ENCODE results near the gene CCDC86.

CCDC86 gene, protein sequence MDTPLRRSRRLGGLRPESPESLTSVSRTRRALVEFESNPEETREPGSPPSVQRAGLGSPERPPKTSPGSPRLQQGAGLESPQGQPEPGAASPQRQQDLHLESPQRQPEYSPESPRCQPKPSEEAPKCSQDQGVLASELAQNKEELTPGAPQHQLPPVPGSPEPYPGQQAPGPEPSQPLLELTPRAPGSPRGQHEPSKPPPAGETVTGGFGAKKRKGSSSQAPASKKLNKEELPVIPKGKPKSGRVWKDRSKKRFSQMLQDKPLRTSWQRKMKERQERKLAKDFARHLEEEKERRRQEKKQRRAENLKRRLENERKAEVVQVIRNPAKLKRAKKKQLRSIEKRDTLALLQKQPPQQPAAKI

DNA sequence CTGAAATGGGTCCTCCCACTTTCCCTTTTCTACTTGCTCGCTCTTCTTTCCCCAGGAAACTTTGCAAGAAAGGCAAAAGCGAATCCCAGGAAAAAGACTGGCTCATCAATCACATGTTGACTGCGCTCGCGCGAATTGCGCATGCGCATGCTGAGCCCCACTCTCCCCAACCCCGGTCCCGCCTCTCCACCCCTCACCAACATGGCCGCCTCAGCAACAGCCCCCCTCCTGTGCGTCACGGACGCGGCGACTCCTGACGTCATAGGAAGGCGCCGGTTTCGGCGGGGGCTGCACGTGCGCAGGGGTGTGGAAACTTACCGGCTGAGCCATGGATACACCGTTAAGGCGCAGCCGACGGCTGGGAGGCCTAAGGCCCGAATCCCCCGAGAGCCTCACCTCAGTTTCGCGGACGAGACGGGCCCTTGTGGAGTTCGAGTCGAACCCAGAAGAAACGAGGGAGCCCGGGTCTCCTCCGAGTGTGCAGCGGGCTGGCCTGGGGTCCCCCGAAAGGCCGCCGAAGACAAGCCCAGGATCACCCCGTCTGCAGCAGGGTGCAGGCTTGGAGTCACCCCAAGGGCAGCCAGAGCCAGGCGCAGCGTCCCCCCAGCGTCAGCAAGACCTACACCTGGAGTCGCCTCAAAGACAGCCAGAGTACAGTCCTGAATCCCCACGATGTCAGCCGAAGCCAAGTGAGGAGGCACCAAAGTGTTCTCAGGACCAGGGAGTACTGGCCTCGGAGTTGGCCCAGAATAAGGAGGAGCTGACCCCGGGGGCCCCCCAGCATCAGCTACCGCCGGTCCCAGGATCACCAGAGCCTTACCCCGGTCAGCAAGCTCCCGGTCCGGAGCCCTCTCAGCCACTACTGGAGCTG is at the start of gene CCDC86:
Gene CCDC86 (plus strand): TSS at position 317 of the 871 bp plus-strand sequence. CDS start 12 bp downstream, at position 329.
- H3K4me3 Mint-ChIP-seq, result peak within 1 kb of the TSS; percentile 85
- H3K9me3 Mint-ChIP-seq, result no peaks in the 10 kb centered on the region
- peaks cover 27% of the 10 kb centered on the region for H3K36me3 Mint-ChIP-seq (ENCODE audit: low read depth)
- H3K27me3 Mint-ChIP-seq, result peaks cover 5% of the 10 kb centered on the region
- peaks cover 71% of the 10 kb centered on the region for H3K4me1 Mint-ChIP-seq (ENCODE audit: low read depth)
- intact Hi-C loops (cut with micrococcal nuclease), result no loop called here
- H3K27ac Mint-ChIP-seq, result peak within 1 kb of the TSS; percentile 87

DNA sequence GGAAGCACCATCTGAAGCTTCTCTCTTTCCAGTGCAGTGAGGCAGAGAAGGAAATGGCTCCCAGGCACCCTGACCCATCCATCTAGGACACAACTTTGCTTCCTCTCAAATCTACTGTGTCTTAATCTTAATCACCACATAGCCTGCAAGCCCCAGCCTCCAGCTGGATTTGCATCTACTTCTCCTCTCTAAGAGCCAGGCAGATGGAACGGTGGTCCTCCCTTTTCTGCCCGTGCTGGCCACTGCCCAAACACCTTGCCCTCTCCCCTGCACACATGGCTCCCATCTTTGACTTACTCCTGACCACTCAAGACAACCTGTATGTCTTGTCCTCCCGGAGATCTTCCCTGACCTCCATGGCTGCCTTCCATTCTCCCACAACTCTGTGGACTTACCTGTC is 49.4 kb upstream of the CCDC86 start:
- intact Hi-C loops (cut with micrococcal nuclease), result no loop called here
- no peaks in the 10 kb centered on the region for H3K9me3 Mint-ChIP-seq
- H3K36me3 Mint-ChIP-seq (ENCODE audit: low read depth), result no peaks in the 10 kb centered on the region
- H3K4me3 Mint-ChIP-seq, result no peak overlapping the region
- H3K27ac Mint-ChIP-seq, result no peak overlapping the region
- peaks cover 4% of the 10 kb centered on the region for H3K27me3 Mint-ChIP-seq
- H3K4me1 Mint-ChIP-seq (ENCODE audit: low read depth), result no peaks in the 10 kb centered on the region

DNA sequence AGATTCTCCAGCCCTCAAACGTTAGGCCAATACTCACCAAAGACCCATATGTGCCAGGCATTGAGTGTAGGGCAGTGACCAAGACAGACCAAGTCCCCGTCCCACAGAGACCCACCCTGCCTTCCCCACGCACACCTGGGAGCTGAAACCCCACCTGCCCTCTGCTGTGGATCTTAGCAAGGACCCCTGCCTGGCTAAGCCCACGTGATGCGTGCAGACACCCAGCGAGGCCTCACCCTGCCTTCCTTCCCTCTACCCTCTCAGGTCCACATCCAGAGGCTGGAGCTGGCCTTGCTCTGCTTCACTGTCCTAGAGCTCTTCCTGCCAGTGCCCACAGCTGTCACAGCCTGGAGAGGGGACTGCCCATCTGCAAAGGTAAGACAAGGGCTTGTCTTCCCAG is 46.6 kb upstream of the CCDC86 start:
- intact Hi-C loops (cut with micrococcal nuclease), result no loop called here
- Mint-ChIP-seq H3K4me3 (no peak overlapping the region), H3K27ac (no peak overlapping the region), H3K9me3 (no peaks in the 10 kb centered on the region), H3K36me3 (ENCODE audit: low read depth) (no peaks in the 10 kb centered on the region), H3K27me3 (peaks cover 11% of the 10 kb centered on the region), H3K4me1 (ENCODE audit: low read depth) (no peaks in the 10 kb centered on the region)

DNA sequence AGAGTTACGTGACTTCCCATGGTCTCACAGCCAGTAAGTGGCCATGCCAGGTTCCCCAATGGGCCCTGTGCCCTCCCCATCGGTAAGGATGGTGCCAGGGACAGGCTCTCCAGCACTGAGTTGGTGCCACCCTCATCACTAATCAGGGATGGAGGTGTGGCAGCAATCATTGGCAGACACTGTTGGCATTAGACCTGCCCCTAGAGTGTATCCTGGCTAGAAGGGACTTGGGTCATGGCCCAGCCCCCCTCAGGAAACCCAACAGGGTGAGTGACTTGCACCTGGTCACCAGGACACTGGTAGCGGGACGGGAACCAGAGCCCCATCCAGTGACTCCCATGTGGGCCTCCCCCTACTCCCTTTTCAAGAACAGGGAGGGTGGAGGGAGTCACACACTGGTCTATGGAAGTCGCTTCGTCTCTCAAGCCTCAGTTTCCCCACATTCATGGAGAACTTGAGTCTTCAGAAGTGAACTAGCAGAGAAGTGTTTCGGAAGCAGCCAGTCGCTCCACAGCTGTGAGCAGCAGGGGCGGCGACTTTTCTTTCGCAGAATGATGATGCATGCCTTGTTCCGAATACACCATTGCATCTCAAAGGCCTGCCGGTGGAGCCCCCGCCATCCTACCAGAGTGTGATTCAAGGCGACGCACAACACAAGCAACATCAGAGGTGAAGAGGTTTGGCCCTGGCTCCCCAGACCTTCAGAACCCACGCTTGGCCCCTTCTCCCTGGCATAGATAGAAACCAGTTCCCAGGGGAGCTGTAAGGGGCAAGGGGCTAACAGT is 43.9 kb upstream of the CCDC86 start:
- Mint-ChIP-seq H3K4me1 (ENCODE audit: low read depth) (no peaks in the 10 kb centered on the region), H3K27ac (no peak overlapping the region), H3K36me3 (ENCODE audit: low read depth) (no peaks in the 10 kb centered on the region), H3K4me3 (no peak overlapping the region), H3K27me3 (peaks cover 18% of the 10 kb centered on the region), H3K9me3 (no peaks in the 10 kb centered on the region)
- intact Hi-C loops (cut with micrococcal nuclease), result no loop called here

DNA sequence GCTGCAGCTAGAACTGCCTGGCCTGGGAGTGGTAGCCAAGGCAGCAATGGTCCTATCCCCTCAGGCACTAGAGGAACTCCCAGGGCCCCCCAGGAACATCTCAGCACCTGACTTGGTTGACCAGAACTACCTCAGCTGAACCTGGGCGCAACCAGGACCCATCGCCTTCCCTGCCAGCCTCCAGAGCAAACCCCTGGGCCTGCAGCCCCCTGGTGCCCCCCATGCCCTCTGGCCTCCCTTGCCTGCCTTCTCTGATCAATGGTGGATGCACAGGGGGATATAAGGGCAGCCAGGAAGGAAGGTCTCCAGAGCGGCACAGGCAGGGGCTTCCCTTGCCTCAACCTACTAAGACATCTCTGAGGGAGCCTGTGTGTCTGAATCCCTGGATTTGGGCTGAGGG is 43.3 kb upstream of the CCDC86 start:
- Mint-ChIP-seq H3K4me1 (ENCODE audit: low read depth) (no peaks in the 10 kb centered on the region), H3K4me3 (no peak overlapping the region), H3K27me3 (peaks cover 18% of the 10 kb centered on the region), H3K27ac (no peak overlapping the region), H3K36me3 (ENCODE audit: low read depth) (no peaks in the 10 kb centered on the region), H3K9me3 (no peaks in the 10 kb centered on the region)
- intact Hi-C loops (cut with micrococcal nuclease), result no loop called here

DNA sequence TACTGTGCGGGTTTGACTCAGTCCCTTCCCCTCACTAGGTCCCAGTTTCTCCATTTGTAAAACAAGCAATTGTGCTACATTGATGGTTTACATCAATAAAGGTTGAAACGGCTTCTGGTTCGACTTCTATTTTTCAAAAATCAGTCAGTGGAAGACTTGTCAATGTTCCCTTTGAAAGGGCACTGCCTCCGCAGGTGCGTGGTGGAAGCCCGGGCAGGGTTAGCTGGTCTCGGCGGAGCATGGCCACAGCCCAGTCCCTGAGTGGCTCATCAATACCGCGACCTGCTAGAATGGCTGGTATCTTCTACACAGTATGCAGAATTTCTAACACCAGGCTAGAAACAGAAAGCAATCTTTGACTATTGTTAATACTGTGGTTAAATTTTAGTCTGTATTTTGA is 40.7 kb upstream of the CCDC86 start:
- no peaks in the 10 kb centered on the region for H3K36me3 Mint-ChIP-seq (ENCODE audit: low read depth)
- H3K4me1 Mint-ChIP-seq (ENCODE audit: low read depth), result no peaks in the 10 kb centered on the region
- H3K27me3 Mint-ChIP-seq, result peaks cover 22% of the 10 kb centered on the region

DNA sequence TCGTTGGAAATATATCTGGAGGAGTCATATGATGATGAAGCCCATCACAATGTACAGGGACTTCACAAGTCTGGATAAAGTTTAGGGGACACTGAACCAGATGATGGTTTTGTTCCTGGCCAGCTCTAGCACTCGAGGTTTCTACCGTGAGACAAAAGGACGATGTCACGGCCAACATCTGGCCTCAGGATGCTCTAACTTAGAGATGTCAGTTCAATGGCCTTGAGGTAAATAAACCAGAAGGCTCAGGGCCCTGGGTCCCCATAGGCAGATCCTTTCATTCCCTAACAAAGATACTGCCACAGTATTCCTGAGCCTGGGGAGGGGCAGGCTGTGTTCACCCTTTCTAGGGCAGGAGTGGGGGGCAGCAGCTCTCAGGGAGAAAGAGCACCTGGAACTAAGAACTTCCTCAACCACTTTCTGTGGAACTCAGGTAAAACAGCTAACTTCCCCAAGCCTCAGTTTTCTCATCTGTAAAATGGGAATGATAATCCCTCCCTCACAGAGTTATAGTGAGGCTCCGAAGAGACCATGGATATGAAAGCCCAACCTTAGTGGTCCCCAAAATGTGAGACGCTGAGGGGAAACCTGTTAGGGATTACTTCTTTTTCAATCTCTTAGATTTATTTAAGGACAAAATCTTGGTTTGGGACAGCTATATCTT is 38.5 kb upstream of the CCDC86 start:
- no peak overlapping the region for H3K4me3 Mint-ChIP-seq
- no peak overlapping the region for H3K27ac Mint-ChIP-seq

More for the DNA sequence above, 40.7 kb upstream of the CCDC86 start:
- Mint-ChIP-seq H3K9me3 (no peaks in the 10 kb centered on the region), H3K4me3 (no peak overlapping the region), H3K27ac (no peak overlapping the region)
- intact Hi-C loops (cut with micrococcal nuclease), result no loop called here

DNA sequence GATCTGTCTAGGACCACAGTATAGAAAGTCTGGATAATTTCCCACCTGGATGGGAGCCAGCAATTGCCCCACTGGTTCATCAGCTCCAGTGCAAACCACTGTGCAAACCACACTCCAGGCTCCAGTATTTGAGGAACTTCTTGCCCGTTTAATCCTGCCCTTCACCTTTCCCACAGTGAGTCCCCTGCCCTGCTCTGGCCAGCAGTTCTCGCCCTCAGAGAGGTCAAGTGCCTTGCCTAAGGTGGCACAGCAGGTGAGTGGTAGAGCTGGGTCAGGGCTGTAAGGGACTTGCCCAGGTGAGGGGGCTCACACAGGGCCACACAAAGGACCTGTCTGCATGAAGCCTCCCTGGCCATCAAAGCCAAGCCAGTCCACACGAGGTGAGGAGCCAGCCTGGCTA is 32.7 kb upstream of the CCDC86 start:
- Mint-ChIP-seq H3K4me3 (no peak overlapping the region), H3K27me3 (peaks cover 28% of the 10 kb centered on the region), H3K36me3 (ENCODE audit: low read depth) (no peaks in the 10 kb centered on the region), H3K27ac (no peak overlapping the region), H3K4me1 (ENCODE audit: low read depth) (peaks cover 27% of the 10 kb centered on the region), H3K9me3 (no peaks in the 10 kb centered on the region)
- intact Hi-C loops (cut with micrococcal nuclease), result no loop called here

More for the DNA sequence above, 38.5 kb upstream of the CCDC86 start:
- intact Hi-C loops (cut with micrococcal nuclease), result no loop called here
- Mint-ChIP-seq H3K9me3 (no peaks in the 10 kb centered on the region), H3K36me3 (ENCODE audit: low read depth) (no peaks in the 10 kb centered on the region), H3K27me3 (peaks cover 22% of the 10 kb centered on the region), H3K4me1 (ENCODE audit: low read depth) (no peaks in the 10 kb centered on the region)

DNA sequence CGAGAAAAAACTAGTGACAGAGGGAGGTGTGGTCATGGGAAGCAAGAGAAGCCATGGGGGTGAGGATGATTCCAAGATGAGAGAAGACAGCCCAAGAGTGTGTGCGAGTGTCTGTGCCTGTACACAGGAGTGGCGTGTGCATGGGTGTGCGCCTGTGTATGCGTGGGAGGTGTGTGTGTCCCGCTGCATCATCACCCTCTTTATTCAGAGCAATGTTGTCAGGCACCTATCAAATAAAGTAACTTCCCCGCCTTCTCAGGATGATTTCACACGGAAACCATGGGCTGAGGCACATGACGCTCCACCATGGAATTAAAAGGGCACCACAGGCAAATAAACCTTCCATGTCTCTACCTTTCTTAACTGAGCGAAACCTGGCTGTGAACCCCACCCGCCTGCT is 32.2 kb upstream of the CCDC86 start:
- intact Hi-C loops (cut with micrococcal nuclease), result no loop called here
- H3K4me1 Mint-ChIP-seq (ENCODE audit: low read depth), result peaks cover 27% of the 10 kb centered on the region
- no peaks in the 10 kb centered on the region for H3K9me3 Mint-ChIP-seq
- no peak overlapping the region for H3K4me3 Mint-ChIP-seq
- H3K36me3 Mint-ChIP-seq (ENCODE audit: low read depth), result no peaks in the 10 kb centered on the region
- H3K27ac Mint-ChIP-seq, result no peak overlapping the region
- peaks cover 28% of the 10 kb centered on the region for H3K27me3 Mint-ChIP-seq

DNA sequence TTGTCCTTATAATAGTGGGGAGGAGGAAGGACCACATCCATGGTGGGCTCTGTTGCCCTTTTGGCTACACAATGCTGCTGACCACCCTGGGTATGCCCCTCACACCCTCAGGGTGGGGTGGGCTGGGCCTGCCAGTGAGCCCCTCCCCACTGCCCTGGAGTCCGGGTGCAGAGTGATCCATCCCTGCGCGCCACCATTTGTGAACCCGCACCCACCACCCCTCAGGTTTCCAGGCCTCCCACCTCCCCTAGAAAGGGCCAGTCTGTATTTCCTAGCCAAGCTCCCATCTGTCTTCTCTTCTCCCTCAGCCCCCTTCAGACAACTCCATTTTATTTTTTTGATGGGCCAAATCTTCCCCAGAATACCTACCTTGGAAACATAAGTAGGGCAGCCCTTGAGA is 31.8 kb upstream of the CCDC86 start:
- intact Hi-C loops (cut with micrococcal nuclease), result no loop called here
- H3K9me3 Mint-ChIP-seq, result no peaks in the 10 kb centered on the region
- H3K27me3 Mint-ChIP-seq, result peaks cover 28% of the 10 kb centered on the region
- H3K36me3 Mint-ChIP-seq (ENCODE audit: low read depth), result no peaks in the 10 kb centered on the region
- H3K4me1 Mint-ChIP-seq (ENCODE audit: low read depth), result peaks cover 27% of the 10 kb centered on the region
- no peak overlapping the region for H3K4me3 Mint-ChIP-seq
- no peak overlapping the region for H3K27ac Mint-ChIP-seq

DNA sequence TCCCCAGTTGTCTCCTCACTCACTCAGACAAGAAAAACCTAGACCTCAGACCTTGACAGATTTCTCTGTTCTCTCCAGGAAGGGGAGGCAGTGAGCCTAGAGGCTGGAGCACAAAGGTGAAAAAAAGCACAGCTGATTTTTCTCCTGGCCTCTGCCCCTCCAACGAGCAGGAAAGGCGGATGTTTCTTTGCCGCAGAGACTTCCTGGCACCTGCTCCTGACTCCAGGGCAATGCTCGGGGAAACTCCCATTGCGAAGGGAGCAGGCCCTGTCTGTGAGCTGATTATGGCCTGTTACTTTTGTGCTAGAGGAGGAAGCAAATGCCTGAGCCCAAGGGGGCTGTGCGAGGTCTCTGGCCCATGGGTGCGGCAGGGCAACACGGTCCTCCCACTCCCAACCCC is 31.3 kb upstream of the CCDC86 start:
- H3K36me3 Mint-ChIP-seq (ENCODE audit: low read depth), result no peaks in the 10 kb centered on the region
- H3K9me3 Mint-ChIP-seq, result no peaks in the 10 kb centered on the region
- H3K27ac Mint-ChIP-seq, result no peak overlapping the region
- no peak overlapping the region for H3K4me3 Mint-ChIP-seq
- peaks cover 28% of the 10 kb centered on the region for H3K27me3 Mint-ChIP-seq
- intact Hi-C loops (cut with micrococcal nuclease), result no loop called here
- peaks cover 27% of the 10 kb centered on the region for H3K4me1 Mint-ChIP-seq (ENCODE audit: low read depth)

DNA sequence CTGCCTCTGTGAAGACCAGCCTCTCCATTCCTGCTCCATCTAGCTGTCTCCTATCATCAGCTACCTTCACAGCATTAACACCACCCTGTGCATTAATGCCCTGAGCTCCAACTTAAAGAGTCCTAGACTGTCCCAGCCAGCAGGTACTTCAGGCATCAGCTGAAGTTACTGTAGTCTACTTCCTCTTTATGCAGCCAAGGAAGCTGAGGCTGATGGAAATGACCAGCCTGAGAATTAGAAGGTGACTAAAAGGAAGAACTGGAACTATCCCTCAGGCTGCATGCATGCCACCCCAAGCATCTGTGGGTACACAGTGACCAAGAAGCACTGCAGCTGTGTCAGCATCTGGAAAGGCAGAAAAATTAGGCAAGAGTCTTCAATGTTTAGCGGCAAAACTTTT is 28.6 kb upstream of the CCDC86 start:
- intact Hi-C loops (cut with micrococcal nuclease), result no loop called here
- Mint-ChIP-seq H3K27me3 (peaks cover 26% of the 10 kb centered on the region), H3K36me3 (ENCODE audit: low read depth) (no peaks in the 10 kb centered on the region), H3K27ac (no peak overlapping the region), H3K9me3 (no peaks in the 10 kb centered on the region), H3K4me1 (ENCODE audit: low read depth) (peaks cover 27% of the 10 kb centered on the region), H3K4me3 (no peak overlapping the region)

DNA sequence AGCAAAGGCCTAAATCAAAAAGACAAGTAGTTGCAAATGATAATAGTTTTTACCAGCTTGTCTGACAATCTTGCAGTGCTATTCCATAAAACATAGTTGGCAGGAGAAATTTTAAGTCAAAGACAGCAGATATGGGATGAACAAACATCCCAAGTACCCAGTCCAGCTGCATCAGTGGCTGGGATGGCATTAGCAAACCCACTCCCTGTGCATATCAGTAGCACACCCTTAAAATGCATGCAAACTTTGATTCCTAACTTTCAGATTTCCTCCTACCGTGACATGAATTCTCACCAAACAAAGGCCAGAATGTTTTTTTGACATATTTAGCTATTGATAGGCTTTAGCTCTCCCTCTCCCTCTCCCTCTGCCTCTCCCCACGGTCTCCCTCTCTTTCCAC is 27.8 kb upstream of the CCDC86 start:
- Mint-ChIP-seq H3K4me1 (ENCODE audit: low read depth) (peaks cover 27% of the 10 kb centered on the region), H3K36me3 (ENCODE audit: low read depth) (no peaks in the 10 kb centered on the region), H3K9me3 (no peaks in the 10 kb centered on the region)

More for the DNA sequence above, 27.8 kb upstream of the CCDC86 start:
- Mint-ChIP-seq H3K27ac (no peak overlapping the region), H3K27me3 (peaks cover 26% of the 10 kb centered on the region), H3K4me3 (no peak overlapping the region)
- intact Hi-C loops (cut with micrococcal nuclease), result no loop called here

All from dendritic cell treated with granulocyte-macrophage colony-stimulating factor and Interleukin-4, amounts not matched to agents 40 ng/mL and 50 ng/mL, for 4 days (primary cell).